ENCODE measurements around the gene GLIPR1L1.
A peak's percentile ranks its signal among the peaks of the same experiment; 100 is the strongest.

The GLIPR1L1 gene

DNA sequence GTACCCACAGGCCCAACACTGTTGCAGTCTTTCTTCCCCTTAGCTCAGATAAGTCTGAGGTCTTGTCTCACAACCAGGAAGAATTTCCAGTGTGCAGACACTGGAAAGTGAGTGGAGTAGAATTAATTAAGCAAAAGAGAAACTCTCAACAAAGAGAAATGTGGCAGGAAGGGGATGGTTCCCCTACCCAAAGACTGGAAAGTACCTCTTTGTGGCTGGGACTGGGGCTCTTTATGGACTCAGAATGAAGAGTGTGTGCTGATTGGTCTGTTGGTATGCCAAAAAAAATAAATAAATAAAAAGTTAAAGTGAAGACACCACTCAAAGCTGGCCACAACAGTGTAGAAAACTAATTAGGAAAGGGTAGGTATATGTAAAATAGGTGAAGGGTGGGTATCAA lies 26.4 kb downstream of the GLIPR1L1 start:
- Histone ChIP-seq H3K14ac (ENCODE audit: low read length in 2 of 2) (no peak overlapping the region), H3K4me1 (ENCODE audit: control insufficient read depth, insufficient read depth, low read depth, low read length) (no peaks in the 10 kb centered on the region), H3K9me3 (ENCODE audit: control insufficient read depth, low read length) (no peaks in the 10 kb centered on the region), H3K4ac (ENCODE audit: low read depth in 1 of 2, low read length in 2 of 2) (no peak overlapping the region), H4K8ac (ENCODE audit: low read length) (no peak overlapping the region), H2BK5ac (ENCODE audit: low read depth, low read length, poor library complexity, severe bottlenecking) (no peak overlapping the region), H3K4me2 (ENCODE audit: low read length, poor library complexity, severe bottlenecking) (no peak overlapping the region), H3K27ac (ENCODE audit: low read length, poor library complexity, severe bottlenecking) (no peak overlapping the region), H3K36me3 (ENCODE audit: control insufficient read depth in 1 of 2, insufficient read depth in 2 of 2, low read depth in 1 of 2, low read length in 2 of 2) (no peaks in the 10 kb centered on the region), H3K27me3 (ENCODE audit: control insufficient read depth in 1 of 2, insufficient read depth in 1 of 2, low read length in 2 of 2) (no peaks in the 10 kb centered on the region), H2AFZ (ENCODE audit: low read depth, low read length) (no peak overlapping the region), H3K23ac (ENCODE audit: low read length in 2 of 2) (no peak overlapping the region), H3K79me1 (replicated peaks; ENCODE audit: low read length, poor library complexity, severe bottlenecking) (no peaks in the 10 kb centered on the region), H2BK15ac (ENCODE audit: low read depth, poor library complexity, severe bottlenecking) (no peak overlapping the region), H3K18ac (ENCODE audit: low read depth in 1 of 2, low read length in 2 of 2) (no peak overlapping the region), H2BK12ac (ENCODE audit: low read length in 2 of 2) (no peak overlapping the region), H3K4me3 (ENCODE audit: insufficient read depth in 1 of 2, low read depth in 1 of 2, low read length in 2 of 2) (no peak overlapping the region), H2BK120ac (ENCODE audit: low read depth, low read length) (no peak overlapping the region), H3K9ac (ENCODE audit: low read length) (no peak overlapping the region), H4K91ac (ENCODE audit: low read length) (no peak overlapping the region), H2AK5ac (ENCODE audit: low read length, severe bottlenecking) (no peak overlapping the region)
- DNase-seq, result no peak

DNA sequence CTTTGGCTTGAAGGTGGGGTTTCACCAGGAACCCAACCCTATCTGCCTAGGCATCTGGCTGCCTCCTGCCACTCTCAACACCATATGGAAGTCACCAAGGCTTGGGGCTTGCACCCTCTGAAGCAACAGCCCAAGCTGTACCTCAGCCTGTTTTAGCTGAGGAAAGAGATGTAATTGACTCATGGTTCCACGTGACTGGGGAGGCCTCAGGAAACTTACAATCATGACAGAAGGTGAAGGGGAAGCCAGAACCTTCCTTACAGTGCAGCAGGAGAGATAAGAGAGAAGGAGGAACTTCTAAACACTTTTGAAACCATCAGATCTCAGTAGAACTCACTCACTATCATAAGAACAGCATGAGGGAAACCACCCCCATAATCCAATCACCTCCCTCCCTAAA lies 26.9 kb downstream of the GLIPR1L1 start:
- Histone ChIP-seq H2BK5ac (ENCODE audit: low read depth, low read length, poor library complexity, severe bottlenecking) (no peak overlapping the region), H3K4me3 (ENCODE audit: insufficient read depth in 1 of 2, low read depth in 1 of 2, low read length in 2 of 2) (no peak overlapping the region), H3K4me2 (ENCODE audit: low read length, poor library complexity, severe bottlenecking) (no peak overlapping the region), H3K36me3 (ENCODE audit: control insufficient read depth in 1 of 2, insufficient read depth in 2 of 2, low read depth in 1 of 2, low read length in 2 of 2) (no peaks in the 10 kb centered on the region), H3K27ac (ENCODE audit: low read length, poor library complexity, severe bottlenecking) (no peak overlapping the region), H3K4me1 (ENCODE audit: control insufficient read depth, insufficient read depth, low read depth, low read length) (no peaks in the 10 kb centered on the region), H2AFZ (ENCODE audit: low read depth, low read length) (no peak overlapping the region), H2BK12ac (ENCODE audit: low read length in 2 of 2) (no peak overlapping the region), H3K23ac (ENCODE audit: low read length in 2 of 2) (no peak overlapping the region), H3K14ac (ENCODE audit: low read length in 2 of 2) (no peak overlapping the region), H4K91ac (ENCODE audit: low read length) (no peak overlapping the region), H4K8ac (ENCODE audit: low read length) (no peak overlapping the region), H3K27me3 (ENCODE audit: control insufficient read depth in 1 of 2, insufficient read depth in 1 of 2, low read length in 2 of 2) (no peaks in the 10 kb centered on the region), H2AK5ac (ENCODE audit: low read length, severe bottlenecking) (no peak overlapping the region), H3K18ac (ENCODE audit: low read depth in 1 of 2, low read length in 2 of 2) (no peak overlapping the region), H3K9ac (ENCODE audit: low read length) (no peak overlapping the region), H3K4ac (ENCODE audit: low read depth in 1 of 2, low read length in 2 of 2) (no peak overlapping the region), H3K79me1 (replicated peaks; ENCODE audit: low read length, poor library complexity, severe bottlenecking) (no peaks in the 10 kb centered on the region), H2BK120ac (ENCODE audit: low read depth, low read length) (no peak overlapping the region), H2BK15ac (ENCODE audit: low read depth, poor library complexity, severe bottlenecking) (no peak overlapping the region), H3K9me3 (ENCODE audit: control insufficient read depth, low read length) (no peaks in the 10 kb centered on the region)
- no peak for DNase-seq
- 50% methylated on average over 1 of the region's 1 CpG for WGBS

DNA sequence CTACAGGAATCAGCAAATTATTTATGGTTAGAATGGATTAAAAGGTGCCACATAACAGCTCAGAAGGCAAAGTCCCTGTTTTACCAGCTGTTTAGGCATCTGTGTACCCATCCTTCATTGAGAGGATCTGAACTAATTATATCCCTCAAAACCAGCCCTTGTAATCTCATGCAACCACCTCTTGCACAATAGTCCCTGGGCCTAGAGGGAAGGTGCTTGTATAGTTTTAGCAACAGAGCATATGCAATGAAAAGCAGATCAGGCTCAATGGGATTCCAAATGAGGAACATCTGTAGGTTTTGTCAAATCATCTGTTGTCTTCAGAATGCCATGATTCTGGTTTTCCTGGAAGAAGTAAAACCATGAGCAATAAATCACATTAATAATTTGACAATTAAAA lies 30.4 kb downstream of the GLIPR1L1 start:
- Histone ChIP-seq H3K18ac (ENCODE audit: low read depth in 1 of 2, low read length in 2 of 2) (no peak overlapping the region), H3K4me2 (ENCODE audit: low read length, poor library complexity, severe bottlenecking) (no peak overlapping the region), H3K4ac (ENCODE audit: low read depth in 1 of 2, low read length in 2 of 2) (no peak overlapping the region), H3K36me3 (ENCODE audit: control insufficient read depth in 1 of 2, insufficient read depth in 2 of 2, low read depth in 1 of 2, low read length in 2 of 2) (no peaks in the 10 kb centered on the region), H3K9me3 (ENCODE audit: control insufficient read depth, low read length) (no peaks in the 10 kb centered on the region), H2BK15ac (ENCODE audit: low read depth, poor library complexity, severe bottlenecking) (no peak overlapping the region), H3K4me1 (ENCODE audit: control insufficient read depth, insufficient read depth, low read depth, low read length) (no peaks in the 10 kb centered on the region), H2AFZ (ENCODE audit: low read depth, low read length) (no peak overlapping the region), H2BK5ac (ENCODE audit: low read depth, low read length, poor library complexity, severe bottlenecking) (no peak overlapping the region), H3K27ac (ENCODE audit: low read length, poor library complexity, severe bottlenecking) (no peak overlapping the region), H3K9ac (ENCODE audit: low read length) (no peak overlapping the region), H3K4me3 (ENCODE audit: insufficient read depth in 1 of 2, low read depth in 1 of 2, low read length in 2 of 2) (no peak overlapping the region), H2BK120ac (ENCODE audit: low read depth, low read length) (no peak overlapping the region), H3K23ac (ENCODE audit: low read length in 2 of 2) (no peak overlapping the region), H4K91ac (ENCODE audit: low read length) (no peak overlapping the region), H3K79me1 (replicated peaks; ENCODE audit: low read length, poor library complexity, severe bottlenecking) (no peaks in the 10 kb centered on the region), H3K27me3 (ENCODE audit: control insufficient read depth in 1 of 2, insufficient read depth in 1 of 2, low read length in 2 of 2) (no peaks in the 10 kb centered on the region), H2BK12ac (ENCODE audit: low read length in 2 of 2) (no peak overlapping the region), H2AK5ac (ENCODE audit: low read length, severe bottlenecking) (no peak overlapping the region), H4K8ac (ENCODE audit: low read length) (no peak overlapping the region), H3K14ac (ENCODE audit: low read length in 2 of 2) (no peak overlapping the region)
- peak; percentile 34 for DNase-seq

DNA sequence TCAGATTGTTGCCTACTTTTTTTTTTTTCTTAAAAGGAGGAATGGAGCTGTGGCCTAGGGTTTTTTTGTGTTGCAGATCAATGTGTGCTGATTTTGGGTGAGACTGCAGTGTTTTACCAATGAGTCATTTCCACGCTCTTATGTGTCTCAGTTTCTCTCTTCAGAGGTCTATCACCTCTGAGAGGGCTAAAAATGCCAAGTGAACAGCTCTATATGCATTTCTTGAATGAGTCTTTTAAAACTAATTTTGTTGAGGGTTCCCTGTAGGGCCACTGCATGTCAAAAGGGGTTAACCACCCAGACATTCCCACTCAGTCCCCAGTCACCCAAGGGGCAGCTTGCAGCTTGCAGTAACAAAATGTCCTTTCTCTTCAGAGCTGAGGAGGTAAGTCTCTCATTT lies 32.2 kb downstream of the GLIPR1L1 start:
- Histone ChIP-seq H4K91ac (ENCODE audit: low read length) (no peak overlapping the region), H2BK12ac (ENCODE audit: low read length in 2 of 2) (no peak overlapping the region)

More for the DNA sequence above, 32.2 kb downstream of the GLIPR1L1 start:
- Histone ChIP-seq H3K9me3 (ENCODE audit: control insufficient read depth, low read length) (no peaks in the 10 kb centered on the region), H2BK15ac (ENCODE audit: low read depth, poor library complexity, severe bottlenecking) (no peak overlapping the region), H3K4me2 (ENCODE audit: low read length, poor library complexity, severe bottlenecking) (no peak overlapping the region), H3K79me1 (replicated peaks; ENCODE audit: low read length, poor library complexity, severe bottlenecking) (no peaks in the 10 kb centered on the region), H4K8ac (ENCODE audit: low read length) (no peak overlapping the region), H3K4me3 (ENCODE audit: insufficient read depth in 1 of 2, low read depth in 1 of 2, low read length in 2 of 2) (no peak overlapping the region), H3K18ac (ENCODE audit: low read depth in 1 of 2, low read length in 2 of 2) (no peak overlapping the region), H3K9ac (ENCODE audit: low read length) (no peak overlapping the region), H3K27ac (ENCODE audit: low read length, poor library complexity, severe bottlenecking) (no peak overlapping the region), H2AFZ (ENCODE audit: low read depth, low read length) (no peak overlapping the region), H3K14ac (ENCODE audit: low read length in 2 of 2) (no peak overlapping the region), H2BK5ac (ENCODE audit: low read depth, low read length, poor library complexity, severe bottlenecking) (no peak overlapping the region), H3K4me1 (ENCODE audit: control insufficient read depth, insufficient read depth, low read depth, low read length) (no peaks in the 10 kb centered on the region), H3K23ac (ENCODE audit: low read length in 2 of 2) (no peak overlapping the region), H2BK120ac (ENCODE audit: low read depth, low read length) (no peak overlapping the region), H2AK5ac (ENCODE audit: low read length, severe bottlenecking) (no peak overlapping the region), H3K36me3 (ENCODE audit: control insufficient read depth in 1 of 2, insufficient read depth in 2 of 2, low read depth in 1 of 2, low read length in 2 of 2) (no peaks in the 10 kb centered on the region), H3K27me3 (ENCODE audit: control insufficient read depth in 1 of 2, insufficient read depth in 1 of 2, low read length in 2 of 2) (no peaks in the 10 kb centered on the region), H3K4ac (ENCODE audit: low read depth in 1 of 2, low read length in 2 of 2) (no peak overlapping the region)
- no CpG with 5 or more reads among the region's 1 CpG for WGBS
- peak; percentile 19 for DNase-seq
